Mesenchymal stem cell (in vitro differentiated cells and primary cell): ENCODE data around the gene NEK3.
A peak's percentile ranks its signal among the peaks of the same experiment; 100 is the strongest.
"Not testable (repeated sequence)": the region's sequence is repeated elsewhere in the genome, so short reads cannot be mapped to it uniquely, and the experiment has no call there.

Experiments used
- DNase-seq: peaks from one replicate; pipeline ENCODE4 v3.0.0-alpha.2; 2013
- H2AFZ ChIP-seq: one replicate; pipeline ENCODE4 v1.6.1; 2013; ENCODE audit warnings: low read depth, mild to moderate bottlenecking, control low read depth, inconsistent platforms, low read length, moderate library complexity
- H2AK5ac ChIP-seq: 2 replicates; pipeline ENCODE4 v1.6.1; 2013; ENCODE audit warnings: low read length, moderate library complexity, mild to moderate bottlenecking, inconsistent platforms; ENCODE audit not compliant: severe bottlenecking
- H2BK120ac ChIP-seq: one replicate; pipeline ENCODE4 v1.6.1; 2013; ENCODE audit warnings: low read depth, mild to moderate bottlenecking, inconsistent platforms, low read length, moderate library complexity
- H2BK12ac ChIP-seq, 2 experiments: one replicate each; pipeline ENCODE4 v1.6.1; 2013; ENCODE audit warnings: inconsistent platforms in 2 of 2, low read length in 2 of 2, mild to moderate bottlenecking in 2 of 2, moderate library complexity in 2 of 2, control low read depth in 1 of 2
- H2BK15ac ChIP-seq: one replicate; pipeline ENCODE4 v1.6.1; 2013; ENCODE audit warnings: mild to moderate bottlenecking, low read depth, inconsistent platforms; ENCODE audit not compliant: poor library complexity, severe bottlenecking
- H2BK5ac ChIP-seq: 2 replicates; pipeline ENCODE4 v1.6.1; 2013; ENCODE audit warnings: low read depth, mild to moderate bottlenecking, low read length, control low read depth, inconsistent platforms; ENCODE audit not compliant: poor library complexity, severe bottlenecking
- H3K14ac ChIP-seq, 2 experiments: one replicate each; pipeline ENCODE4 v1.6.1; 2013; ENCODE audit warnings: inconsistent platforms in 2 of 2, low read length in 2 of 2, control low read depth in 1 of 2, mild to moderate bottlenecking in 1 of 2, moderate library complexity in 1 of 2
- H3K18ac ChIP-seq, 2 experiments: one replicate each; pipeline ENCODE4 v1.6.1; 2013; ENCODE audit warnings: inconsistent platforms in 2 of 2, low read length in 2 of 2, control low read depth in 1 of 2, low read depth in 1 of 2, mild to moderate bottlenecking in 1 of 2
- H3K23ac ChIP-seq, 2 experiments: one replicate each; pipeline ENCODE4 v1.6.1; 2013; ENCODE audit warnings: inconsistent platforms in 2 of 2, low read length in 2 of 2, mild to moderate bottlenecking in 2 of 2, moderate library complexity in 2 of 2, control low read depth in 1 of 2
- H3K27ac ChIP-seq: 2 replicates; pipeline ENCODE4 v1.5.1; 2013; ENCODE audit warnings: mild to moderate bottlenecking, moderate library complexity, low read length, control low read depth, inconsistent platforms; ENCODE audit not compliant: poor library complexity, severe bottlenecking
- H3K27me3 ChIP-seq, 2 experiments: 2 replicates each; pipeline versions ENCODE4 v1.6.1 to v1.7.0; 2013; ENCODE audit warnings: low read length in 2 of 2, mild to moderate bottlenecking in 2 of 2, moderate library complexity in 2 of 2, control low read depth in 1 of 2, inconsistent platforms in 1 of 2; ENCODE audit not compliant: control insufficient read depth in 1 of 2, insufficient read depth in 1 of 2
- H3K36me3 ChIP-seq, 2 experiments: 2 replicates each; pipeline versions ENCODE4 v1.6.1 to v1.7.0; 2013; ENCODE audit warnings: low read length in 2 of 2, control low read depth in 1 of 2, inconsistent platforms in 1 of 2, low read depth in 1 of 2, mild to moderate bottlenecking in 1 of 2; ENCODE audit not compliant: insufficient read depth in 2 of 2, control insufficient read depth in 1 of 2
- H3K4ac ChIP-seq, 2 experiments: one replicate each; pipeline ENCODE4 v1.6.1; 2013; ENCODE audit warnings: inconsistent platforms in 2 of 2, low read length in 2 of 2, mild to moderate bottlenecking in 2 of 2, moderate library complexity in 2 of 2, control low read depth in 1 of 2, low read depth in 1 of 2
- H3K4me1 ChIP-seq: 2 replicates; pipeline ENCODE4 v1.6.1; 2013; ENCODE audit warnings: low read depth, low read length, control low read depth; ENCODE audit not compliant: control insufficient read depth, insufficient read depth
- H3K4me2 ChIP-seq: 2 replicates; pipeline ENCODE4 v1.6.1; 2013; ENCODE audit warnings: low read length, mild to moderate bottlenecking, inconsistent platforms; ENCODE audit not compliant: poor library complexity, severe bottlenecking
- H3K4me3 ChIP-seq, 2 experiments: 2 replicates each; pipeline versions ENCODE4 v1.5.1 to v1.7.0; 2013; ENCODE audit warnings: low read length in 2 of 2, mild to moderate bottlenecking in 2 of 2, control low read depth in 1 of 2, low read depth in 1 of 2; ENCODE audit not compliant: insufficient read depth in 1 of 2
- H3K79me1 ChIP-seq: replicated peaks from 2 replicates; pipeline ENCODE4 v1.6.1; 2013; ENCODE audit warnings: mild to moderate bottlenecking, control low read depth, low read length, inconsistent platforms; ENCODE audit not compliant: poor library complexity, severe bottlenecking
- H3K9ac ChIP-seq: 2 replicates; pipeline ENCODE4 v1.7.0; 2013; ENCODE audit warnings: mild to moderate bottlenecking, low read length, moderate library complexity
- H3K9me3 ChIP-seq: 2 replicates; pipeline ENCODE4 v1.7.0; 2013; ENCODE audit warnings: mild to moderate bottlenecking, low read length; ENCODE audit not compliant: control insufficient read depth
- H4K8ac ChIP-seq: one replicate; pipeline ENCODE4 v1.6.1; 2013; ENCODE audit warnings: inconsistent platforms, mild to moderate bottlenecking, low read length, moderate library complexity
- H4K91ac ChIP-seq: one replicate; pipeline ENCODE4 v1.6.1; 2013; ENCODE audit warnings: mild to moderate bottlenecking, low read length, inconsistent platforms
- WGBS: methylation state at CpG from one replicate; pipeline ENCODE4 v1.1.7; 2013; ENCODE audit warnings: mixed read lengths; 5-methylcytosine and 5-hydroxymethylcytosine counted together

Gene NEK3

DNA sequence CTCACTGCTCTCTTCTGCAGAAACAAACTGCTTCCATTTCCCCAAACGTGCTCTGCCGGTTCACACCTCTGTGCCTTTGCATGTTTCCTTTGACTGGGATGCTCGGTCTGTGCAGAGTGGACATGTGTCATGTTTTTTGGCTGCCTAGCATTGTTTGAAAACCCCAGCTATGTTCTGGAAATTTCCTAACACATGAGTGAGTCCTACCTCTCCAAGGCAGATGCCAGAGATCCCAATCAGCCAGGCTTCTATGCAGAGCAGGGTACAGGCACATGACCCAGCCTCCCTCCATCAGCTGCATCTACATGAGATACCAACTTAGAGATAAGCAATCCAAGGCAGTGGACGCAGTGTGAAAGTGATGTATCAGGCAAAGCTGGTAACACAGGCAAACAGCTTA, 45.1 kb upstream of the NEK3 start:
- peak overlapping the region; percentile 40 to 52 for H3K18ac ChIP-seq

GRCh38 chr13:52203864-52204263, 44.5 kb upstream of the NEK3 start:
- not testable (repeated sequence) for H2AK5ac ChIP-seq, H3K27ac ChIP-seq, H4K91ac ChIP-seq, H3K23ac ChIP-seq, H2BK12ac ChIP-seq, H3K79me1 ChIP-seq, H3K4ac ChIP-seq, H2BK15ac ChIP-seq, H4K8ac ChIP-seq, H3K14ac ChIP-seq, H3K36me3 ChIP-seq, H2AFZ ChIP-seq, H2BK120ac ChIP-seq, H3K4me1 ChIP-seq, H3K9me3 ChIP-seq, H3K4me2 ChIP-seq, H3K4me3 ChIP-seq, H2BK5ac ChIP-seq, H3K27me3 ChIP-seq, H3K18ac ChIP-seq
- peak; percentile 95 for DNase-seq
- H3K9ac ChIP-seq = peak overlapping the region; percentile 57
- WGBS = 0% methylated on average over 1 of the region's 1 CpG

More for the DNA sequence above, 45.1 kb upstream of the NEK3 start:
- 88% methylated on average over 4 of the region's 4 CpGs for WGBS
- H4K91ac ChIP-seq = peak overlapping the region; percentile 62
- H3K4me2 ChIP-seq, H2BK15ac ChIP-seq, H3K9ac ChIP-seq, H2BK120ac ChIP-seq, H3K4me3 ChIP-seq, H3K79me1 ChIP-seq, H3K27me3 ChIP-seq, H3K4me1 ChIP-seq, H2AK5ac ChIP-seq, H2BK5ac ChIP-seq, H3K27ac ChIP-seq, H3K36me3 ChIP-seq, H3K9me3 ChIP-seq: not testable (repeated sequence)
- H3K4ac ChIP-seq = peak overlapping the region in 1 of 2 experiments; percentile 37
- H2AFZ ChIP-seq = peak overlapping the region; percentile 42
- peak overlapping the region in 1 of 2 experiments; percentile 80 for H3K23ac ChIP-seq
- peak; percentile 32 for DNase-seq
- H2BK12ac ChIP-seq = peak overlapping the region in 1 of 2 experiments; percentile 42
- peak overlapping the region in 1 of 2 experiments; percentile 79 for H3K14ac ChIP-seq
- H4K8ac ChIP-seq = peak overlapping the region; percentile 59

- H3K9ac ChIP-seq, H3K27ac ChIP-seq, H2AFZ ChIP-seq, H3K4me1 ChIP-seq, H3K36me3 ChIP-seq, H3K9me3 ChIP-seq, H3K14ac ChIP-seq, H2BK15ac ChIP-seq, H3K23ac ChIP-seq, H3K18ac ChIP-seq, H3K27me3 ChIP-seq, H3K4me2 ChIP-seq, H2BK5ac ChIP-seq, H3K4me3 ChIP-seq, DNase-seq, H4K91ac ChIP-seq, H3K79me1 ChIP-seq, H3K4ac ChIP-seq, H2AK5ac ChIP-seq, H2BK120ac ChIP-seq: not testable (repeated sequence)
- Histone ChIP-seq H2BK12ac (peak overlapping the region in 1 of 2 experiments; percentile 15), H4K8ac (peak overlapping the region; percentile 5)
- 56% methylated on average over 7 of the region's 7 CpGs for WGBS
Observed at GRCh38 chr13:52202506-52202905, 43.1 kb upstream of the NEK3 start.

- H3K14ac ChIP-seq, H2AFZ ChIP-seq, H3K79me1 ChIP-seq, H4K8ac ChIP-seq, H4K91ac ChIP-seq, H3K4ac ChIP-seq, H2BK12ac ChIP-seq, H2BK15ac ChIP-seq, H3K27me3 ChIP-seq, H2AK5ac ChIP-seq, H3K27ac ChIP-seq, H2BK120ac ChIP-seq, H3K4me1 ChIP-seq, H3K18ac ChIP-seq, H3K23ac ChIP-seq, H3K4me3 ChIP-seq, H3K9me3 ChIP-seq, H3K36me3 ChIP-seq, H3K9ac ChIP-seq, H3K4me2 ChIP-seq, H2BK5ac ChIP-seq: not testable (repeated sequence)
- WGBS = 74% methylated on average over 12 of the region's 12 CpGs
- DNase-seq = peak; percentile 67
Observed at GRCh38 chr13:52201439-52202193, 42.2 kb upstream of the NEK3 start.
